GM19238 (cell line): ENCODE results near the gene IRAK2.
"Not testable (repeated sequence)": the region's sequence is repeated elsewhere in the genome, so short reads cannot be mapped to it uniquely, and the experiment has no call there.

ENCODE experiments used
- DNase-seq: peaks from one replicate; pipeline ENCODE4 v3.0.0; 2011; ENCODE audit warnings: low spot score; ENCODE audit not compliant: insufficient read length

The IRAK2 gene

DNA sequence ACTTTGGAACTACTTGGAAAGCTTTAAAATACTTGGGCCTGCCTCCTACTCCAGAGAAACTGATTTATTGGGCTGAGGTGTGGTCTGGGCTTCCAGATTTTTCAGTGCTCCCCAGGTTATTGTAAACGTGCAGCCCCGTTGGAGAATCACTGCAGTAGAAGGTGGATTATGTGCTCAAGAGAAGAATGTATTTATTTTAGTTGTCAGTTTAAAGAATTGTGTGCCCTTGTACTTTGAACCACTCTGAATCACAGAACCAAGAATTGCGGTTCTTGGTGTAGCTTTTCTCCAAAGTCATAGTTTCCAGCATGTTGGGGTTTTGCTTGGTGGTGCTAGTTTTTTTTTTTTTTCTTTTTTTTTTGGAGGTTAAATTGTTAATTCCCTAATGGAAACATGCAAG is 85.1 kb downstream of the IRAK2 start:
- no peak for DNase-seq

DNA sequence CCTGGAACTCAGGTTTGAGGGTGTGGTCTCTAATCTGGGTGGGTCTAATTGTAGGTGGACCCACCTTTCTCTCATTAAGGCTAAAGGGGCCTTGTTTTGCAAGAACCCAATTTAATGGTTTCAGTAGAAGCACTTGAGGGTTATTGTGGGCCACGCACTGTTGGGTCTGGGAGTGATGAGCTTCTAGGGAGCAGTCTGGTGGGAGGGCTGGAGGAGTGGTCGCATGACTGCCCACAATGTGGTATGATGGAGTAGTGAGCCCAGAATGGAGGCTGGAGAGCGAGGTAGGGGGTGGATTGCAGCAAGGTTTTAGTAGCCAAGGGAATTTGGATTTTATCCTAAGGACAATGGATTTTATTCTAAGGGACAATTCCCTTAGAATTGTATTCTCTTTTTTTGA is 86.3 kb downstream of the IRAK2 start:
- no peak for DNase-seq

DNA sequence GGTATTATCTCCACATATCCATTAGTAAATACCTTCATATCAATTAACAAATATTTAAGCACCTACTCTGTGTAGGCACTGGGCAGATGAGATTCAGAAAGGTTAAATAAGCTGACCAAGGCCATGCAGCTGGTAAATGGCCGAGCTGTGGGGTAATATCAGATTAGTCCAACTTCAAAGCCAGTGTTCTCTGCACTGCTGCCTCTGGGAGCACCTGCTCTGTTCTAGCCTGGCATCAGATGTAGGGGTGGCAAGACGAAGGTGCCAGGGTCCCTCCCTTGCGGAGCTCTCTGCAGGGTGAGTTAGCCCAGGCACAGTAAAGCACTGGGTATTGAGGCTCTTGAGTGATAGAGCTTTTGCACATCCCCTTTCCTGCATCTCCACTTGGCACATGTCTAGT is 89.0 kb downstream of the IRAK2 start:
- DNase-seq = no peak

DNA sequence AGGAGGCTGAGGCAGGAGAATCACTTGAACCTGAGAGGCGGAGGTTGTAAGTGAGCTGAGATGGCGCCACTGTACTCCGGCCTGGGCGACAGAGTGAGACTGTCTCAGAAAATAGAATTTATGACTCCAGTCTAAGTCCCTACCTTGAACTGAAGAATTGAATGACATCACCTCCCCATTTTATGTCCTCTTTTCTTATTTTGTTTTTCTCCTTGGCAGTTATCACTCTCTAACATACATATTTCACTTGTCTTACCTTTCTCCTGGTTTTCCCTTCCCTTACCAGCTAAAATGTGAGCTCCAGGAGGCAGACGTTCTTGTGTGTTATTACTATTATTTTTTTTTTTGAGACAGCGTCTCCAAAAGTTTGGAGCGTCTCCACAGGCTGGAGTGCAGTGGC is 91.1 kb downstream of the IRAK2 start:
- DNase-seq = no peak

DNA sequence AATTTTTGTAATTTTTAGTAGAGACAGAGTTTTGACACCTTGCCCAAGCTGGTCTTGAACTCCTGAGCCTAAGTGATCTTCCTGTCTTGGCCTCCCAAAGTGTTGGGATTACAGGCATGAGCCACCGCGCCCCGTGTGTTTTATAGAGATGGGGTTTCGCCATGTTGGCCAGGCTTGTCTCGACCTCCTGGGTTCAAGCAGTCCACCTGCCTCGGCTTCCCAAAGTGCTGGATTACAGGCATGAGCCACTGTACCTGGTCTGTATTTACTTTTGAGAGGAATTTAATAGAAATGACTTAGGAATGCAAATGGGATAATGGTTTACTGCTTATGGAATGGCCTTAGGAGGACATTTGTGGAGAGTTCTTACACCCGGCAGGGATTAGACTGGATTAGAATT is 94.3 kb downstream of the IRAK2 start:
- no peak for DNase-seq

DNA sequence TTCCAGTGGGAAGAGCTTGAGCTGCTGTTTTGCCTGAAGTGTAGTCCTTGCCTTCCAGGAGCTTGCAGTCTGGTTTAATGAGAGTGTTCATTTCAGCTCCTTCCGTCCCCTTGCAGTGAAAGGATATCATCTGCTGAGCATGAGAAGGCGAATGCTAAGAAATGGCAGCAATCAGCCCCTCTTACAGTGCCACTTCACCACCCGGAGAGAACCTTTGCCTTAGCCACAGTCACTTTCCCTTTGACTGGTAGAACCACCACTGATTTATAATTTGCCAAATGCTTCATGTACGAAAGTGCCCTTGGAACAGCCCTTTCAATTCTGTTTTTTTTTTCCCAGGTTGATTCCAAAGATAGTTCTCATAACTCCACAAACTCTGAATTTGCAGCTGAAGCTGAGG is 95.1 kb downstream of the IRAK2 start:
- no peak for DNase-seq

DNA sequence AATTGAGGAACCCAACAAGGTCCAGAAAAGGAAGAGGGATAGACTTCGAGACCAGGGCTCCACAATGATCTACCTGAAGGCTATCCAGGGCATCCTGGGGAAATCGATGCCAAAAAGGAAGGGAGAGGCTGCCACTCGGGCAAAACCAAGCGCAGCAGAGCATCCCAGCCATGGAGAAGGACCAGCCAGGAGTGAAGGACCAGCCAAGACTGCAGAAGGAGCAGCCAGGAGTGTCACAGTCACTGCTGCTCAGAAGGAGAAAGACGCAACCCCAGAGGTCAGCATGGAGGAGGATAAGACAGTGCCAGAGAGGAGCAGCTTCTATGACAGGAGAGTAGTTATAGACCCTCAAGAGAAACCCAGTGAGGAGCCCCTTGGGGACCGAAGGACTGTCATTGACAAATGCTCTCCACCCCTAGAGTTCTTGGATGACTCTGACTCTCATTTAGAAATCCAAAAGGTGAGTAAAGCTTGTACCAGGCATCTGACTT is 95.5 kb downstream of the IRAK2 start:
- no peak for DNase-seq

DNA sequence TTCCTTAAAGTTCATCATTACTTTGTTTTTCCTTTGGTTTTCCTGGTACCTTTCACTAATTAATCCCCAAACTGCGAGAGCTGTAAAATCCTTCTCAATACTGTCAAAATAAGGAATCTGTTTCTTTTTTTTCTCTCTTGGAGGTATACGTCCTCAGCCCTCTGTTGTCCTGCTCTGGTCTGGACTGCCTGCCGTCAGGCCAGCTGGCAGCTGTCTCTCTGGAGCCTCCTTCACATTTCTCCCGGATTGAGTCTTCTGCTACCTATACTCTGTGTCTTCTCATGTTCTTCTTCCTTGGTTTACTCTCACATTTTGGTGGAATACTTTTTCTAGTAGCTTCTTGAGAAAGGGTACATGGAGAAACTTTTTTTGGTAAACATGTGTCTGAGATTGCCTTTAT is 97.3 kb downstream of the IRAK2 start:
- no peak for DNase-seq

DNA sequence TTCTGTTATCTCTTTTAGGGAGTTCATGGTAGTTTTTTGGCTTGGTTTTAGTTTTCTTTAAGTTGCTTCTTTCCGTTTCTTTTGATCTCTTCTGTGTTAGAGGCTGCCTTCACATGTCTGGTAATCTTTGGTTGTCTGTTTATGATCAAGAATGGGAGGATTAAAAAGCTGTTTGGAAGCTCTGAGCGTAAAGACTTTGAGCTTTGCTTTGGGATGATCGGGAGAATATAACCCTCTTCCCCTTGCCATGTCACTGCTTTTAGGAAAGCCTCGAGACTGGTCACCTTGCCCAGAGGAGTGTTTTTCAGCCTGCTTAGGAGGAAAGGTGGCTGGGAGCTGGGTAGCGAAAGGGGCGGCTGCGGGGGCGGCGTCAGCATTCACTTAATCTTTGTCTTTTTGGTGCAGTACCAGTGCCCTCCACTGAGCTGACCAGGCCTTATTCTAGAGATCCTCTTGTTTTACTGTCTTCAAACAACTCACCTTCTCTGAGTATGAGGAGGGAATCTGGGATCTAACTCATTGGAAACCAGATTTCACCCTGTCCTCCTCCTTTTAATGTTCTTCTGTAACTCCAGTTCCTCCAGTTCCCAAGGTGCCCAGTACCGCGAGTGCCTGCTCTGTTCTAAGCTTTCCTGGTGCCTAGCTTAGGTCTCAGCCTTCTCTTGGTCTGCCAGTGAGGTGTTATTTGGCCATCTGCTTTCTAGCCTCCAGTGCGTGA is 99.1 kb downstream of the IRAK2 start:
- peak; percentile 29 for DNase-seq

DNA sequence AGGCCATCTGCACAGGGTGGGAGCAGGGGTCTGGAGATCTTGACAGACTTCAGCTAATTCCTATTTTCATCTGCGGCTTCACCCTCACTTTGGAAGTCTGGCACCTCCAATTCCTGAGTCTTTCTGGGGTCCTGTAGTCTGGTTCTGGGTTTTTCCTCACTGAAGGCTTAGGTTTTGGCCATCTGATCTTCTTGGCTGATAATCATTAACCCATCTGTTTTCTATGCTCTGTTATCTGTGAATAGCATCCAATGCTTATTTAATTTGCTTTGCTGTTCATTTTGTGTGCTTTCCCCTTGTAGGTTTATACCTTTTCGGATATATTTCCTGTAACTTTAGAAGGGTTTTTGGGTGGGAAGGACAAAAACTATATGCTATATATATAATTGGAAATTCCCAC is 101.1 kb downstream of the IRAK2 start:
- DNase-seq = no peak

DNA sequence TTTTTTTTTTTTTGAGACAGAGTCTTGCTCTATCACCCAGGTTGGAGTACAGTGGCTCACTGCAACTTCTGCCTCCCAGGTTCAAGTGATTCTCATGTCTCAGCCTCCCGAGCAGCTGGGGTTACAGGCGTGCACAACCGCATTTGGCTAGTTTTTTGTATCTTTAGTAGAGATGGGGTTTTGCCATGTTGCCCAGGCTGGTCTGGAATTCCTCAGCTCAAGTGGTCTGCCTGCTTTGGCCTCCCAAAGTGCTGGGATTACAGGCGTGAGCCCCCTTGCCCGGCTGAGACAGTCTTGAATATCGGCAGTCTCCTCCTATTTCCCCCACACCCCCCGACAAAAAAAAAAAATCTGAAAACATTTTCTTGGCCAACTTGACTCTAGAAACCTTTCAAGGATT is 102.2 kb downstream of the IRAK2 start:
- not testable (repeated sequence) for DNase-seq

DNA sequence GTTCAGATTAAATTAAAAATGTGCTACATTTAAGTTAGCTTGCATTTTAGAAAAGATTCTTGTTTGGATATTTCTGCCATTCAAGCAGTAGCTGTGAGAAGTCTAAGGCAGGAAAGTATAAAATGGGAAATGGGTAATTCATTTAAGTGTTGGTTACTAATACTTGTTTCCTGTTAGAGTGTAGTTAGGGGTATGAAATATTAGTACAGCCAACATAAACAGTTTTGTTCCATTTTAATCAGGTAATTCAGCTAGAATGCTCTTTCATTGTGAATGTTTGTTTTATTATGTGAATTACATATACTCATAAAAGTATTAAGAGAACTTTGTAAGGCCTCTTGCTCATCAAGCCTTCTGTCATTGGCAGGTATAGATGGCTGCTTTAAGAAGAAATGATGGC is 103.4 kb downstream of the IRAK2 start:
- no peak for DNase-seq

DNA sequence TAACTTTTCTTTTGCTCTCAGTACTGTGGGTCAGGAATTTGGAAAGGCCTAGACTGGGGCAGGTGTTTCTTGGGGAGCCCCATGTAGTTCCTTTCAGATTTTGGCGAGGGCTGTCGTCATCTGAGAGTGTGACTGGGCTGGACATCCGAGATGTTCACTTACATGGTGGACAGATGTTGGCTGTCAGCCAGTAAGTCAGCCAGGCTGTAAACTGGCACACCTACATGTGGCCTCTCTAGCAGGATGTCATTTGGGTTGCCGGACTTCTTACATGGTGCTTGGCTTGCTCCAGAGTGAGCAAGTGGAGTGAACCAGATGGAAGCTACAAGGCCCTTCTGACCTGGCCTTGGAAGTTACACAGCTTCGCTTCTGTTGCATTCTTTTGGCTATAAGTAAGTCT is 104.2 kb downstream of the IRAK2 start:
- DNase-seq = no peak

DNA sequence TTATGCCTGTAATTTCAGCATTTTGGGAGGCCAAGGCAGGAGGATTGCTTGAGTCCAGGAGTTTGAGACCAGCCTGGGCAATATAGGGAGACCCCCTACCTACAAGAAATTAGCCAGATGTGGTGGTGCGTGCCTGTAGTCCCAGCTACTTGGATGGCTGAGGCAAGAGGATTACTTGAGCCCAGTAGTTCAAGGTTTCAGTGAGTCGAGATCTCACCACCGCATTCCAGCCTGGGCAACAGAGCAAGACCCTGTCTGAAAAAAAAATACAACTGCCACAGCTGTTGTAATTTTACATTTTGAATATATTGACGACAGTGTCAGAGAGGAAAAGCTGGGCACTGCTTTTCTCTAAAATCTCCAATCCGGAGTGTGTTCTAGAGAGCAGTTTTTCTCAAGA is 104.7 kb downstream of the IRAK2 start:
- DNase-seq = no peak

DNA sequence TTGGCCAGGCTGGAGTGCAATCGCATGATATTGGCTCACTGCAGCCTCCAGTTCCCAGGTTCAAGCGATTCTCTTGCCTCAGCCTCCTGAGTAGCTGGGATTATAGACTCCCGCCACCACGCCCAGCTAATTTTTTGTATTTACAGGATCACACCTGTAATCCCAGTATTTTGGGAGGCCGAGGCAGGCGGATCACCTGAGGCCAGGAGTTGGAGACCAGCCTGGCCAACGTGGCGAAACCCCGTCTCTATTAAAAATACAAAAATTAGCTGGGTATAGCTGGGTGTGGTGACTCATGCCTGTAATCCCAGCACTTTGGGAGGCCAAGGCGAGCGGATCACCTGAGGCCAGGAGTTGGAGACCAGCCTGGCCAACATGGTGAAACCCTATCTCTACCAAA is 107.8 kb downstream of the IRAK2 start:
- not testable (repeated sequence) for DNase-seq

DNA sequence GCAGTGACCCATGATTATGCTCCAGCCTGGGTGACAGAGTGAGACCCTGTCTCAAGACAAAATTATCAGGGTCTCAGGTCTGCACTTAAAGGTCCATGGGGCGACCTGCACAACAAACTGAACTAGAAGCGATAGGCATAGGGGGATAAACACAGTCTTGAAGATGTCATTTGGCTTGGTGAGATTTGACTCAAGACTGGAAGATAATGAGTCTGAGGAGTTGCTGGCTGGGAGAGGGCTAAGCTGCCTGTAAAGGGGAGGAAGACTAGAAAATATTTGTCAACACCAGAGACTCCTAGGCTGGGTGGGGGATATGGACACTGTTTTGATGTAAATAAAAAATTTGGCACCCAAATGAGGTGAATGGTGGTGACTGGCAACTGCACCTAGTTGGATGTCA is 108.3 kb downstream of the IRAK2 start:
- no peak for DNase-seq

DNA sequence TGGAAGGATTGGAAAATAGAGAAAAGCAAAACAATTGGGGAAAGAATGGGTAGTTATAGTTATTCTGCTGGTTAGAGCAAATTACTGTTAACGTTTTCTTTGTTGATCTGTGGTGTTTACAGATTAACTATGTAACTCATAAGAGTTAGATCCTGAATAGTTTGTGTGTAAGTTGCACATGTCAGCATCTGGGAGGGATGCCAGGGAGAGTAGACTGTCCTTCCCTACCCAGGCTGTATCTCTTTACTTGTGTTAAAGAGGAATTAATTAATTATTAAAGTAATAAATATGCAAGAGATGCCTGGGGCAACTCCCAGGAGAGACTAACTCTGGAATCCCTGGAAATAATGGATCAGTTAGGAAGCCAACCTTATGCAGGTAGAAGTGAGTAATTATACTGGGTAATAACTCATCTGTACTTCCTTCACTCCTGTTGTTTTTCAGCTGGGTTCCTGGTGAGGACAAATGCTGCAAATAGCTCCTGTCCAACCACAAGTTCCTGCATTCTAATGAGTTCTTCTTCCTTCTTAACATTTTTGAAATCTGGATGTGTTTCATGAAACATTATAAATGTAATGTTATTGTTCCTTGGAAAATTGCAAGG is 109.1 kb downstream of the IRAK2 start:
- no peak for DNase-seq

DNA sequence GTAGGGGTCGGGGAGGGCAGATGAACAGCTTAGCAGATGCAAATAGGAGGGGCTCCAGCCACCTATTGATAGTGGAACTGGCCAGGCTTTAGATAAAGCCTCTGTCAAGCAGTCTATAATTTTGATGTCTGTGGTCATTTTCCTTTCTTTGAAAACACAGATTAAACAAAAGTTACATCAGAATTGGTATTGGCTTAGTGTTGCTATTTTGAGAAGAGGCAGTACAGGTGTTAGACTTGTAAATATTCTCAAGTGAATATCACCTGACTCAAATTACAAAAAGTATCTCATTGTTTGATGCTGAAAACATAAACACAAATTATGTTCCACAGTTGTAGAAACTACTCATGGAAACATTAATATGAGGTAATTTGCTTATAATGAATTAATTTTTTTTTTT is 109.9 kb downstream of the IRAK2 start:
- no peak for DNase-seq

DNA sequence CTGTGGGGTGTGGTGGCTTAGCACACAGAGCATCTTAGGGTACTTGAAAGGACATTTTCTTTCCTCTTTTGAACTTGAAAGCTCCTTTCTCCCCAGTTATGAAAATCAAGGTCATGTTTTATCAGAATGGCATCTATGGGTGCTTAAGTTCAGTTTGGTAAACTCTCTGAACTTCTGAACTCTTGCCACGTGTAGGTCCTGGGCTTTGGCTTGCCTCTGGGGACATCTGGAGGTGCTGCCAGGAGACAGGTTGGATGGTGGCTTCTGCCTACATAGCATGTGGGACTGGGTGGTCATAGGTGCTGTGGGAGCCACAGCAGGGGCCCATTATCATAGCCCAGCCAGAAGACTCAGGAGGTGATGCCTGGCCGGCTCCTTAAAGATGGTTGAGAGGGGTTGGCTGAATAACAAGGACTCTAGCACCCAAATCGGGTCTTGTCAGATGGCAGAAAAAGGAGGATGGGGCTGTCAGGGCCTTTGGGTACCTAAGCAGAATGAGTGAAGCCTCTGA is 112.5 kb downstream of the IRAK2 start:
- DNase-seq = no peak

DNA sequence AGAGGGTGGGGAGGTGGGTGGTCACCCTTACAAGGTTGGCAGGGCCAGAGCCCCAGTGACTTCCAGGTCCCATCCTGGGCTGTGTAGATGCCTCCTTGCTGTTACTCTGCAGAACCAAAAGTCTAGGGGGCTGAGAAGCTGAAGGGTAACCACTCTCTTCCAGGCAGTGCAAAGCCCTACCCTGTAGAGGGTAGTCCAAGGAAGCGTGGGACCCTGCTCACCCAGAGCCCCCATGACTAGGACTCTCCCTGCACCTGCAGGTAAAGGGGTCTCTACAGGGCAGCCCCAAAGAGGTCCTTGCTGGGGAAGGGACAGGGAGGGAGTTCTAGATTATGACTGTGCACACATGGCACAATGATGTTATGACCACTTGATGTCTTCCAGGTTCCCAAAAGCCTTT is 113.8 kb downstream of the IRAK2 start:
- DNase-seq = no peak

DNA sequence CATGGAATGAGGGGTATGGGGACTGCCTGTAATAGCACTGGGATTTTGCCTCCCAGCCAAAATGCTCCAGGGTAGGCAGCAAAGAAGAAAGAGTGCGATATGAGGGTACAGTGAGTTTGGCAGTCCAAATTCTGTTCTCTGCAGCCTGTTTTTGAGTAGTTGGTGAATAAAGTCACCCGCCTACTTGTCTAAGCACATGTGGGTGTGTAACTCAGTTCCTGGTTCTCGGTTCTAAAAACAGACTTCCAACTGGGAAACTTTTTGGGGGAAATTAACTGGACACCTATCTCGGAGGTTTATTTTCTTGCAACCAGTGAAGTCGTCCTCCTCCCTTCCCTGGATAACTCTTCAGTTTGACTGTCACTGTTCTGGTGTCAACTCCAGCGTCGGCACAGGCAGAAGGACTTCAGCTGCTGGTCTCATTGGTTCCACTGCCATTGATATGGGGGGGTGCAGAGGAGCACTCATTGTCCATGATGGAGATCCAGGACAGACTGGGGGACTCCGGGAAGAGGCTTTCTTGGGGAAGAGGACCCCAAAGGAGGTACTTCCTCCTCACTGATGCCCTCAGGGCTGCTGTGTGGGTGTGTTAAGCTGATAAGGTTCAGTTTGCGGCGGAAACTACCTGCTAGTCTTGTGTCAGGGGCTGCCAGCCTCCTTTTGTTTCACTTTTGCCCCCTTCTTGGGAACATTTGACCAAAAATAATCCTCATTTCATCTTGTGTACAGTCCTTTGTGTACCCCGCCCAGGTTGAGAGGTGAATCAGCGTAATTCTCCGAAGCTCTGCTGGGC is 114.9 kb downstream of the IRAK2 start:
- DNase-seq = no peak

DNA sequence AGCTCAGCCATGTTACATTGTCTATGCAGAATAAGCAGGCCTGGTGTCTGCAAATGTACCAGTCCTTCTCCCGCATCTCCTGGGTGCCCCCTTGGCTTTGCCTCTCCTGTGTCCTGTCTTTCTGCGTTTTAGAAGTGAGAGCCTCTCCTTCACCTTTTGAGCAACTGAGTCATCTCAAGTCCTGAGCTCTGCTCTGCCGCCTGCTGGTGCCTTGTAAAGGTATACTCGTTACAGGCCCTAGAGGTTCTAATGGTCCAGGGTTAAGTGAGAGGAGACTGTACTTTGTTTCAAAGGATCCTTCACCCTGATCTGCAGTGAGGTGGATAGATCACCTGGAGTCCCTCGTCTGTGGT is 115.4 kb downstream of the IRAK2 start:
- no peak for DNase-seq
